GM13976 (cell line): ENCODE data around the gene PTPN7.
A peak's percentile ranks its signal among the peaks of the same experiment; 100 is the strongest.
"Not testable (repeated sequence)": the region's sequence is repeated elsewhere in the genome, so short reads cannot be mapped to it uniquely, and the experiment has no call there.

Experiments
- DNase-seq: peaks from one replicate; pipeline ENCODE4 v3.0.0; 2012; ENCODE audit warnings: low spot score
- CTCF ChIP-seq: IDR thresholded peaks from 2 replicates; pipeline ENCODE4 v1.5.1; 2012; ENCODE audit warnings: borderline replicate concordance, mild to moderate bottlenecking; ENCODE audit not compliant: insufficient read depth; ENCODE audit errors: extremely low read depth, missing control alignments, control extremely low read depth
- in situ Hi-C: fragments of 300-500 bp; cut with MboI; formaldehyde crosslinking; loops from one replicate; pipeline ENCODE4 v1.12.0; 2022; ENCODE audit warnings: low sequenced_read_pairs, mixed read lengths, inconsistent platforms; ENCODE audit not compliant: unreplicated experiment

PTPN7 gene

GRCh38 chr1:202113690-202114300 lies 46.6 kb downstream of the PTPN7 start:
- no peak for TF ChIP-seq CTCF
- peak; percentile 72 for DNase-seq
- in situ Hi-C loops = loop anchor here (25.0 kb wide), 1 partner anchor 226 kb away; the partner anchor contains the start of gene SHISA4

- in situ Hi-C loops = loop anchor here (25.0 kb wide), 1 partner anchor 226 kb away; the partner anchor contains the start of gene SHISA4
- no peak for DNase-seq
- TF ChIP-seq CTCF = no peak
These were observed 47.3 kb downstream of the PTPN7 start for GRCh38 chr1:202112859-202113689.

- in situ Hi-C loops = loop anchor here (25.0 kb wide), 1 partner anchor 224 kb away; the partner anchor contains the start of gene SHISA4
- DNase-seq = not testable (repeated sequence)
These were observed 48.8 kb downstream of the PTPN7 start for GRCh38 chr1:202111589-202111988.

GRCh38 chr1:202110977-202111376 lies 49.4 kb downstream of the PTPN7 start:
- no peak for DNase-seq
- in situ Hi-C loops = loop anchor here (25.0 kb wide), 1 partner anchor 224 kb away; the partner anchor contains the start of gene SHISA4
- no peak for TF ChIP-seq CTCF

- no peak for TF ChIP-seq CTCF
- no peak for DNase-seq
- in situ Hi-C loops = loop anchor here (25.0 kb wide), 1 partner anchor 221 kb away; the partner anchor contains the start of gene SHISA4
These were observed 52.3 kb downstream of the PTPN7 start for GRCh38 chr1:202107801-202108731.

- DNase-seq = no peak
- TF ChIP-seq CTCF = no peak
- in situ Hi-C loops = loop anchor here (25.0 kb wide), 1 partner anchor 220 kb away; the partner anchor contains the start of gene SHISA4
These were observed 53.1 kb downstream of the PTPN7 start for GRCh38 chr1:202107321-202107761.
